Uterus (tissue), 4 donors: ENCODE results near the gene RPS19. TPM values are rescaled to one million over a fixed set of nuclear protein-coding genes. Genes with fewer than 3 reads are reported as not detected.
A peak's percentile ranks its signal among the peaks of the same experiment; 100 is the strongest.

Experiments used
- DNase-seq, 2 donors: peaks; one replicate each; pipeline ENCODE4 v3.0.0-alpha.2; 2019 to 2020
- H3K27ac ChIP-seq, 2 donors: fragments of 200-600 bp; sonication (generic); 1 replicate in 1 of 2; 2 replicates in 1 of 2; pipeline ENCODE4 v1.5.1; 2016 to 2018
- H3K27me3 ChIP-seq, 2 donors: fragments of 200-600 bp; sonication (generic); one replicate each; pipeline ENCODE4 v1.5.1; 2018 to 2019; ENCODE audit warnings: control low read depth in 1 of 2
- H3K36me3 ChIP-seq, 2 donors: fragments of 200-600 bp; sonication (generic); one replicate each; pipeline ENCODE4 v1.5.1; 2019; ENCODE audit warnings: control low read depth in 1 of 2
- H3K4me1 ChIP-seq, 2 donors: fragments of 200-600 bp; sonication (generic); one replicate each; pipeline ENCODE4 v1.5.1; 2018 to 2019; ENCODE audit warnings: control low read depth in 1 of 2
- H3K4me3 ChIP-seq, 2 donors: fragments of 200-600 bp; sonication (generic); 1 replicate in 1 of 2; 2 replicates in 1 of 2; pipeline ENCODE4 v1.5.1; 2018 to 2019; ENCODE audit warnings: mild to moderate bottlenecking in 1 of 2
- H3K9me3 ChIP-seq, 2 donors: fragments of 200-600 bp; sonication (generic); one replicate each; pipeline ENCODE4 v1.5.1; 2019; ENCODE audit warnings: control low read depth in 1 of 2
- CTCF ChIP-seq, 4 experiments: fragments of 200-600 bp in 2 of 4; fragments of 450-650 bp in 2 of 4; sonication (generic) in 2 of 4; IDR thresholded peaks; one replicate each; pipeline ENCODE4 v1.5.1; 2016 to 2019; ENCODE audit warnings: antibody characterized with exemption in 4 of 4, mild to moderate bottlenecking in 2 of 4, moderate library complexity in 1 of 4
- POLR2A ChIP-seq, 2 donors: fragments of 450-650 bp; IDR thresholded peaks; one replicate each; pipeline ENCODE4 v1.6.1; 2016; ENCODE audit warnings: antibody characterized with exemption in 2 of 2, mild to moderate bottlenecking in 1 of 2, moderate library complexity in 1 of 2
- intact Hi-C: fragments of 100-400 bp; cut with DNase I; formaldehyde crosslinking; loops from one replicate; pipeline ENCODE4 v1.15.1; 2023; ENCODE audit warnings: low total_unique reads
- total RNA-seq, 4 donors: library from RNA; depleted of rRNA in 3 of 4; stranded (reverse); fragments of >200 nt in 3 of 4; gene quantifications; one replicate each; pipeline versions ENCODE4 v1.1.0 to v1.2.4, GENCODE V29; 2014 to 2023
- donor health status: DM: yes; HTN: yes; CAD: no.

RPS19 gene
- total RNA-seq, 4 donors from 2014 or later: 324 to 1,895 (median 1,094) TPM

GRCh38 chr19:41879670-41880328 is 19.7 kb downstream of the RPS19 start:
- intact Hi-C loops: no loop called here

DNA sequence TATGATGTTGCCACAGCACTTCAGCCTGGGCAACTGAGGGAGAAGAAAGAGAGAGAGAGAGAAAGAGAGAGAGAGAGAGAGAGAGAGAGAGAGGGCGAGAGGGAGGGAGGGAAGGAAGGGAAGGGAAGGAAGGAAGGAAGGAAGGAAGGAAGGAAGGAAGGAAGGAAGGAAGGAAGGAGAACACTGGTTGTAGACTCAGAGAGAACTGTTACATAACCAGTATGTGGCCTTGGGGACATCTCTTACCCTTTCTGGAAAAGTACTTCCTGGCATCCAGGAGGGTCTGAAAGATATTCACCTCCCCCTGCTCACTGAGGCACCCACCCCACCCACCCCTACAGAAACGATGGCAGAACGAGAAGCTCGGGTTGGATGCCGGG is 20.3 kb downstream of the RPS19 start:
- Histone ChIP-seq H3K9me3 (no peaks in the 10 kb centered on the region), H3K27me3 (no peaks in the 10 kb centered on the region), H3K4me3 (no peak overlapping the region), H3K36me3 (no peaks in the 10 kb centered on the region), H3K4me1 (peaks cover 0 to 7% of the 10 kb centered on the region in 2 donors), H3K27ac (no peak overlapping the region)
- TF ChIP-seq CTCF (IDR thresholded peaks at IDR 0.05) (no peak), POLR2A (IDR thresholded peaks at IDR 0.05) (no peak)
- no peak for DNase-seq
- intact Hi-C loops: no loop called here

More at GRCh38 chr19:41879670-41880328, 19.7 kb downstream of the RPS19 start:
- no peak for DNase-seq
- H3K27ac ChIP-seq: no peak overlapping the region
- no peak for TF ChIP-seq POLR2A (IDR thresholded peaks at IDR 0.05)
- TF ChIP-seq CTCF (IDR thresholded peaks at IDR 0.05): no peak
- H3K27me3 ChIP-seq: no peaks in the 10 kb centered on the region
- peaks cover 0 to 2% of the 10 kb centered on the region in 2 donors for H3K4me1 ChIP-seq
- H3K9me3 ChIP-seq: no peaks in the 10 kb centered on the region
- no peaks in the 10 kb centered on the region for H3K36me3 ChIP-seq
- H3K4me3 ChIP-seq: no peak overlapping the region

DNA sequence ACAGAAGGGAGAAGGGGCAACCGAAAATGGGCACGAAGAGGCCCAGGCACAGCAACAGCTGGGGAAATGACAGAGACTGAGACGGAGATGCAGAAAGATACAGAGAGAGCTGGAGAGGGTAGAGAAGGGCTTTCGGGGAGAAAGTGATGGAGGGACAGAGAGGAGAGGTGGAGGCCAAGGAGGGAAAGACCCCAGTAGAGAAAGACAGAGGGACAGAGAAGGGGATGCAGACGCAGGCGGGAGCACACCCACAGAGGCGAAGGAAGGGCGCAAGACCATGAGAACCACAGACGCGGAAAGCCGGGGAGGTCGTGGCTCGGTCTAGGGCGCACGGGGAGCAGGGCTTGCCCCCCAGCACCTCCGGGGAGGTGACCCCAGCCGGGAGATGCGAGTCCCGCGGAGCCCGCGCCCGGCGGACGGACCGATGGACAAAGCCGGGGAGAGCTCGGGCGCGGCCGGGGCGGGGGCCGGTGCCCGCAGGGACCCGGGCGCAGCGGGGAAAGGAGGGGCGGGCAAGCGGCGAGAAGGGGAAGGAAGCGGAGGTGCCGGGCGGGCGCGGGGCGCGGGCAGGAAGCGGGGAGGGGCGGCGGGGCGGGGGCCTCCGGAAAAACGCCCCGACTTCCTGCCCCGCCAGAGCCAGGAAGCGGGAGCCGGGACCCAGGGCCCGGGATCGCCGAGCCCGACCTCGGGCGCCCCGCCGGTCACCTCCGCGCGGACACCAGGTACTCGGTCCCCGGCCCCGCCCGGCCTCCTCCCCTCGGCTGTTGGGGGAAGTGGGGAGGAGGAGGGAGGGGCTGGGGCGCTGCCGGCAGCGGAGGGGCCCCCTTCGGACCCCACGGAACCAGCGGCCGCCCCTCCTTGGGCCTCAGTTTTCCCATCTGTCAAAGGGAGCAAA is 22.8 kb downstream of the RPS19 start, which contains the start of gene ARHGEF1:
ARHGEF1 (plus strand) TSS at position 617 of the 895 bp plus-strand sequence. CDS start 4,899 bp downstream, outside the sequence.
- H3K36me3 ChIP-seq: no peaks in the 10 kb centered on the region
- TF ChIP-seq CTCF (IDR thresholded peaks at IDR 0.05): peak in 1 of 4 experiments; percentile 3
- peak in 1 of 2 donors; percentile 35 for TF ChIP-seq POLR2A (IDR thresholded peaks at IDR 0.05)
- H3K4me3 ChIP-seq: peak within 1 kb of the TSS; percentile 67 to 86
- intact Hi-C loops: no loop called here
- H3K27ac ChIP-seq: peak within 1 kb of the TSS; percentile 77 to 81
- H3K4me1 ChIP-seq: peaks cover 0 to 7% of the 10 kb centered on the region in 2 donors
- no peaks in the 10 kb centered on the region for H3K9me3 ChIP-seq
- no peaks in the 10 kb centered on the region for H3K27me3 ChIP-seq
- DNase-seq: peak; percentile 35 to 51

DNA sequence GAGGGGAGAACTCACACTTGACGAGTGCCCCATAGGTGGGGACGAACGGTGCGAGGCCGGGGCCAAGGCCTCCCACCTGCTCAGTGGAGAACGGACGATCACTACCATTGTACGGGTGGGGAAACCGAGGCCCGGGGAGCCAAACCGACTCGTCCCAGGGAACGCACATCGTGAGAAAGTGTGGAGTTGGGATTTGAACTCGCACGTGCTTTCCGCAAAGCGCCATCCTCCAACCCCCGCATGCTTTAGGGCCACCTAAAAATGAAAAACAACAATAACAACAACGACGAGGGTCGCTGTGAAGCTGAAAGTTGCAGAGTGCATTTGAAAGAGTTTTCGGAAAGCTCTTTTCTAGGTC is 23.4 kb downstream of the RPS19 start:
- Histone ChIP-seq H3K36me3 (no peaks in the 10 kb centered on the region), H3K9me3 (no peaks in the 10 kb centered on the region), H3K27ac (peak overlapping the region; percentile 77 to 81), H3K4me3 (peak overlapping the region; percentile 67 to 86), H3K4me1 (peaks cover 0 to 7% of the 10 kb centered on the region in 2 donors), H3K27me3 (no peaks in the 10 kb centered on the region)
- no peak for DNase-seq
- intact Hi-C loops: no loop called here
- TF ChIP-seq POLR2A (IDR thresholded peaks at IDR 0.05) (no peak), CTCF (IDR thresholded peaks at IDR 0.05) (no peak)
